Measurements from ENCODE around the gene GAS7.

GRCh38 chr17:10053782-10054540, 144.4 kb downstream of the GAS7 start:
- no peak for TF ChIP-seq EZH2 (IDR thresholded peaks at IDR 0.05; ENCODE audit: borderline replicate concordance, insufficient read depth, low read depth, low read length, poor library complexity, severe bottlenecking)
- TF ChIP-seq CTCF (IDR thresholded peaks at IDR 0.05), result no peak

All from B cell (primary cell).